SK-N-MC (cell line): Measurements from ENCODE around the gene CXCL14.

Experiments
- EZH2 ChIP-seq: fragments of 200-600 bp; sonication (generic); IDR thresholded peaks from one replicate; pipeline ENCODE4 v1.6.1; 2017; ENCODE audit warnings: antibody characterized with exemption
- POLR2AphosphoS5 ChIP-seq: IDR thresholded peaks from 2 replicates; pipeline ENCODE4 v1.6.1; 2012; ENCODE audit warnings: mild to moderate bottlenecking, low read depth, low read length, borderline replicate concordance

DNA sequence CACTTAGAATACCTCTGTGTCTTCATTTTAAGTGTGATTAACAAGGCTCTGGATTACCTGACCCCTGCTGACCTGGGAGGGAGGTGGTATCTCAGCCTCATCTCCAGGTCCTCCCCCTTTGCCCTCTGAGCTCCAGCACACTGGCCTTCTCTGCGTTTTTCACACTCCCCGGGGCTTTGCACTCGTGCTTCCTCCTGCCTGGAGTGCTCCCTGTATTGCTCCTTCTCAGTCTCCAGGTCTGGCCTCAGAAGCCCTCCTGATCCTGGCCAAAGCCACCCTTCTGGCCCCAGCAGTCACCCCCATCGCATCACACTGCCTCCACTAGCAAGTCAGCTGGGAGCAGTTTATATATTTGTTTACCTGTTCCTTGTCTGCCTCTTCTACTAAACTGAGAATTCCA is 29.4 kb downstream of the CXCL14 start:
- TF ChIP-seq EZH2: no peak
- no peak for TF ChIP-seq POLR2AphosphoS5
